K562 (cell line): Measurements from ENCODE around the gene GPATCH3. TPM values are rescaled to one million over a fixed set of nuclear protein-coding genes. Genes with fewer than 3 reads are reported as not detected.

Experiments used
- ATAC-seq: fragments of 200-7000 bp; cut with Tn5 transposase; 3 replicates; pipeline ENCODE4 v1.9.1; 2020; ENCODE audit warnings: moderate library complexity
- BruUV-seq: library from RNA; stranded (reverse); fragments of 400-500 nt; replicated peaks from 2 replicates; lab custom pipeline; 2021; lab: Mats Ljungman, UMichigan
- CTCF ChIA-PET: fragments of 300-600 bp; formaldehyde crosslinking; extraction: SDS; loops from one replicate; lab custom pipeline; 2021; ENCODE audit warnings: low intra/inter-chr PET ratio; lab: Yijun Ruan, JAX
- POLR2A ChIA-PET: fragments of 300-600, 350-650 bp; sonication (Branson Sonifier 250); formaldehyde crosslinking; extraction: SDS; loops from one replicate; lab custom pipeline; 2021; ENCODE audit warnings: antibody characterized with exemption, inconsistent platforms; lab: Yijun Ruan, JAX
- DNase-seq, 4 experiments: peaks; one replicate each; pipeline versions ENCODE4 v3.0.0 to v3.0.0-alpha.2; 2011 to 2018; ENCODE audit warnings: low spot score in 3 of 4, mixed read lengths in 3 of 4; ENCODE audit errors: extremely low read depth in 1 of 4
- FAIRE-seq: peaks from 2 replicates; lab custom pipeline; 2011; peaks lifted over from hg19 to GRCh38; lab: Jason Lieb, UNC
- H2AFZ ChIP-seq: 2 replicates; pipeline ENCODE4 v1.6.0; 2011; ENCODE audit warnings: low read depth, low read length, control low read depth, inconsistent platforms
- H3K27ac ChIP-seq: fragments of 200-600 bp; 3 replicates; pipeline ENCODE4 v1.8.0; 2011; ENCODE audit warnings: low read depth, mild to moderate bottlenecking, control low read depth, inconsistent platforms, low read length, moderate library complexity, mixed read lengths; ENCODE audit errors: extremely low read depth
- H3K27me3 ChIP-seq, 2 experiments: fragments of 300-600 bp in 1 of 2; 2 replicates in 1 of 2; 3 replicates in 1 of 2; pipeline versions ENCODE4 v1.6.0 to v1.8.0; 2011; ENCODE audit warnings: inconsistent platforms in 2 of 2, low read length in 2 of 2, mild to moderate bottlenecking in 1 of 2, mixed read lengths in 1 of 2, moderate library complexity in 1 of 2; ENCODE audit not compliant: control insufficient read depth in 2 of 2, insufficient read depth in 2 of 2
- H3K36me3 ChIP-seq: fragments of 300-600 bp; 3 replicates; pipeline ENCODE4 v1.8.0; 2011; ENCODE audit warnings: mild to moderate bottlenecking, low read length, inconsistent platforms; ENCODE audit not compliant: control insufficient read depth, insufficient read depth
- H3K4me1 ChIP-seq, 2 experiments: fragments of 200-600 bp in 1 of 2; replicated peaks in 1 of 2; 2 replicates in 1 of 2; 3 replicates in 1 of 2; pipeline versions ENCODE4 v1.5.1 to v1.8.0; 2011; ENCODE audit warnings: inconsistent platforms in 2 of 2, low read length in 2 of 2, mild to moderate bottlenecking in 1 of 2, mixed read lengths in 1 of 2, moderate library complexity in 1 of 2; ENCODE audit not compliant: control insufficient read depth in 2 of 2, insufficient read depth in 2 of 2
- H3K4me2 ChIP-seq: 2 replicates; pipeline ENCODE4 v1.6.1; 2011; ENCODE audit warnings: low read length, control low read depth, inconsistent platforms, mixed read lengths; ENCODE audit not compliant: insufficient read depth
- H3K4me3 ChIP-seq: fragments of 200-600 bp; sonication (generic), shearing (Covaris generic); 2 replicates; pipeline ENCODE4 v1.5.1; 2016; ENCODE audit warnings: control low read depth, inconsistent platforms
- H3K79me2 ChIP-seq: fragments of 200-600 bp; 3 replicates; pipeline ENCODE4 v1.8.0; 2011; ENCODE audit warnings: low read length, inconsistent platforms; ENCODE audit not compliant: control insufficient read depth, insufficient read depth
- H3K9ac ChIP-seq, 2 experiments: 2 replicates each; pipeline versions ENCODE4 v1.6.0 to v1.6.1; 2011; ENCODE audit warnings: low read depth in 2 of 2, low read length in 2 of 2, control low read depth in 1 of 2, inconsistent platforms in 1 of 2, mild to moderate bottlenecking in 1 of 2, mixed read lengths in 1 of 2; ENCODE audit not compliant: insufficient read depth in 1 of 2
- H3K9me1 ChIP-seq: one replicate; pipeline ENCODE4 v1.6.0; 2011; ENCODE audit warnings: inconsistent platforms, mild to moderate bottlenecking, low read length, moderate library complexity; ENCODE audit not compliant: control insufficient read depth, insufficient read depth
- H3K9me3 ChIP-seq: replicated peaks from 2 replicates; pipeline ENCODE4 v1.5.1; 2011; ENCODE audit warnings: low read depth, low read length, inconsistent platforms; ENCODE audit not compliant: control insufficient read depth, insufficient read depth
- H4K20me1 ChIP-seq: replicated peaks from 2 replicates; pipeline ENCODE4 v1.6.1; 2011; ENCODE audit warnings: low read length, inconsistent platforms, mixed read lengths; ENCODE audit not compliant: control insufficient read depth, insufficient read depth
- CREBBP ChIP-seq: IDR thresholded peaks from one replicate; pipeline ENCODE4 v1.6.1; 2012; ENCODE audit warnings: low read depth, mild to moderate bottlenecking, control low read depth, inconsistent platforms, low read length
- KDM4B ChIP-seq, 2 experiments: fragments of 450-650 bp in 1 of 2; sonication (generic) in 1 of 2; IDR thresholded peaks; 2 replicates each; pipeline ENCODE4 v1.6.1; 2016 to 2017; ENCODE audit warnings: borderline replicate concordance in 2 of 2, antibody characterized with exemption in 1 of 2, low read depth in 1 of 2, mild to moderate bottlenecking in 1 of 2
- NRF1 ChIP-seq, 2 experiments: fragments of 450-650 bp; IDR thresholded peaks in 1 of 2; conservative IDR thresholded peaks in 1 of 2; 2 replicates each; pipeline ENCODE4 v1.6.1; 2014; ENCODE audit warnings: mild to moderate bottlenecking in 2 of 2
- RAD51 ChIP-seq: fragments of 450-650 bp; IDR thresholded peaks from 2 replicates; pipeline ENCODE4 v1.7.1; 2016; ENCODE audit warnings: low read depth, mild to moderate bottlenecking, borderline replicate concordance
- RBM17 ChIP-seq: fragments of 200-400 bp; formaldehyde crosslinking; IDR thresholded peaks from 2 replicates; pipeline ENCODE4 v1.6.1; 2017; ENCODE audit warnings: low read depth, mild to moderate bottlenecking, low read length, borderline replicate concordance
- WGBS: fragments of 100-300 bp; shearing (Covaris generic); methylation state at CpG from one replicate; pipeline ENCODE4 v1.1.6; 2016; ENCODE audit warnings: low coverage, mixed read lengths; ENCODE audit not compliant: insufficient coverage; ENCODE audit errors: missing lambda C conversion rate; 5-methylcytosine and 5-hydroxymethylcytosine counted together
- in situ Hi-C: fragments of 300-500 bp; cut with MboI; formaldehyde crosslinking; loops from 4 replicates; pipeline ENCODE4 v1.15.0; 2018; ENCODE audit warnings: inconsistent platforms, mixed read lengths
- intact Hi-C: fragments of 100-400 bp; cut with micrococcal nuclease; formaldehyde crosslinking; loops from 2 replicates; pipeline ENCODE4 v1.14.2; 2022
- polyA plus RNA-seq, 8 experiments: library from polyadenylated mRNA; depleted of rRNA in 4 of 8; stranded (reverse) in 5 of 8; unstranded in 3 of 8; fragments of >200 nt; fragmentation: Nextera tagmentation in 2 of 8; fragmentation: Illumina TruSeq in 1 of 8; extraction: Ambion mirVana in 2 of 8; extraction: Trizol in 1 of 8; gene quantifications; 2 replicates each; pipeline versions ENCODE4 v1.2.1 to v1.2.3, GENCODE V29; 2011 to 2014; ENCODE audit warnings: inconsistent platforms in 1 of 8, missing spikeins in 1 of 8
- total RNA-seq, 7 experiments: library from RNA; depleted of rRNA in 6 of 7; stranded (reverse); fragments of >200 nt in 6 of 7; fragmentation: Illumina TruSeq in 2 of 7; extraction: Trizol in 2 of 7; gene quantifications; 2 replicates each; pipeline versions ENCODE4 v1.2.1 to v1.2.3, GENCODE V29; 2011 to 2021; ENCODE audit warnings: low replicate concordance in 1 of 7
- TF ChIP-seq, protein P1 (sequence below): IDR thresholded peaks from 2 replicates; pipeline ENCODE4 v1.6.1; 2012; ENCODE audit warnings: low read depth, low read length, improper control_type of control experiment, borderline replicate concordance
- TF ChIP-seq, protein P2 (sequence below): fragments of 450-650 bp; formaldehyde crosslinking; conservative IDR thresholded peaks from 2 replicates; pipeline ENCODE4 v1.4.0; 2022; ENCODE audit warnings: mild to moderate bottlenecking, missing genetic modification characterization

The GPATCH3 gene
- total and polyA plus RNA-seq, 9 of the 15 experiments (the other 6 are each of a cell fraction or from before 2014, with no cell fraction given), result 1.6 to 23.0 (median 13.3) TPM

- in situ Hi-C loops (no loop called here), intact Hi-C loops (no loop called here)
- Histone ChIP-seq H3K9me1 (no peaks in the 10 kb centered on the region), H3K4me3 (no peak overlapping the region), H3K4me2 (no peak overlapping the region), H3K27ac (no peak overlapping the region), H4K20me1 (no peaks in the 10 kb centered on the region), H3K27me3 (no peaks in the 10 kb centered on the region), H2AFZ (no peak overlapping the region), H3K9me3 (no peaks in the 10 kb centered on the region; the same call in 1 of the 2 replicates), H3K9ac (no peak overlapping the region), H3K79me2 (no peaks in the 10 kb centered on the region), H3K36me3 (peaks cover 61% of the 10 kb centered on the region), H3K4me1 (peaks cover 9 to 11% of the 10 kb centered on the region in 2 experiments; a peak in 4 of 5 replicates)
- POLR2A ChIA-PET, result interaction anchor here (1.1 to 2.7 kb wide), 2 partner anchors 8 to 9 kb away, joined by 4 to 12 read pairs; no protein-coding TSS in a partner anchor
- no peak for FAIRE-seq
- BruUV-seq, result no TSS peak
- WGBS, result 88% methylated on average over 8 of the region's 8 CpGs
- CTCF ChIA-PET, result no interaction called here
- no peak for ATAC-seq
- TF ChIP-seq, protein P1, sequence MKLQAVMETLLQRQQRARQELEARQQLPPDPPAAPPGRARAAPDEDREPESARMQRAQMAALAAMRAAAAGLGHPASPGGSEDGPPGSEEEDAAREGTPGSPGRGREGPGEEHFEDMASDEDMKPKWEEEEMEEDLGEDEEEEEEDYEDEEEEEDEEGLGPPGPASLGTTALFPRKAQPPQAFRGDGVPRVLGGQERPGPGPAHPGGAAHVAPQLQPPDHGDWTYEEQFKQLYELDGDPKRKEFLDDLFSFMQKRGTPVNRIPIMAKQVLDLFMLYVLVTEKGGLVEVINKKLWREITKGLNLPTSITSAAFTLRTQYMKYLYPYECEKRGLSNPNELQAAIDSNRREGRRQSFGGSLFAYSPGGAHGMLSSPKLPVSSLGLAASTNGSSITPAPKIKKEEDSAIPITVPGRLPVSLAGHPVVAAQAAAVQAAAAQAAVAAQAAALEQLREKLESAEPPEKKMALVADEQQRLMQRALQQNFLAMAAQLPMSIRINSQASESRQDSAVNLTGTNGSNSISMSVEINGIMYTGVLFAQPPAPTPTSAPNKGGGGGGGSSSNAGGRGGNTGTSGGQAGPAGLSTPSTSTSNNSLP, result no peak
- TF ChIP-seq RAD51 (no peak), NRF1 (conservative IDR thresholded peaks at IDR 0.05 in 1 of 2, IDR thresholded peaks at IDR 0.05 in 1 of 2) (no peak), CREBBP (no peak), RBM17 (no peak), KDM4B (IDR thresholded peaks at IDR 0.05; ENCODE audit: borderline replicate concordance in 2 of 2, low read depth in 1 of 2) (no peak)
- TF ChIP-seq, protein P2, sequence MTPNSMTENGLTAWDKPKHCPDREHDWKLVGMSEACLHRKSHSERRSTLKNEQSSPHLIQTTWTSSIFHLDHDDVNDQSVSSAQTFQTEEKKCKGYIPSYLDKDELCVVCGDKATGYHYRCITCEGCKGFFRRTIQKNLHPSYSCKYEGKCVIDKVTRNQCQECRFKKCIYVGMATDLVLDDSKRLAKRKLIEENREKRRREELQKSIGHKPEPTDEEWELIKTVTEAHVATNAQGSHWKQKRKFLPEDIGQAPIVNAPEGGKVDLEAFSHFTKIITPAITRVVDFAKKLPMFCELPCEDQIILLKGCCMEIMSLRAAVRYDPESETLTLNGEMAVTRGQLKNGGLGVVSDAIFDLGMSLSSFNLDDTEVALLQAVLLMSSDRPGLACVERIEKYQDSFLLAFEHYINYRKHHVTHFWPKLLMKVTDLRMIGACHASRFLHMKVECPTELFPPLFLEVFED, result no peak
- DNase-seq, result no peak
These were observed 45.5 kb upstream of the GPATCH3 start for GRCh38 chr1:26945728-26946127.
